Hepatocyte (in vitro differentiated cells): ENCODE measurements around the gene TTLL12.

Experiments used
- EZH2 ChIP-seq: fragments of 200-600 bp; sonication (generic); IDR thresholded peaks from 2 replicates; pipeline ENCODE4 v1.6.1; 2016; ENCODE audit warnings: antibody characterized with exemption, mild to moderate bottlenecking, borderline replicate concordance
- TF ChIP-seq, protein P1 (sequence below): fragments of 200-600 bp; sonication (generic); IDR thresholded peaks from 2 replicates; pipeline ENCODE4 v1.5.1; 2016; ENCODE audit warnings: antibody characterized with exemption, mild to moderate bottlenecking; ENCODE audit not compliant: poor library complexity

GRCh38 chr22:43136801-43137200, 50.1 kb downstream of the TTLL12 start:
- TF ChIP-seq, protein P1, sequence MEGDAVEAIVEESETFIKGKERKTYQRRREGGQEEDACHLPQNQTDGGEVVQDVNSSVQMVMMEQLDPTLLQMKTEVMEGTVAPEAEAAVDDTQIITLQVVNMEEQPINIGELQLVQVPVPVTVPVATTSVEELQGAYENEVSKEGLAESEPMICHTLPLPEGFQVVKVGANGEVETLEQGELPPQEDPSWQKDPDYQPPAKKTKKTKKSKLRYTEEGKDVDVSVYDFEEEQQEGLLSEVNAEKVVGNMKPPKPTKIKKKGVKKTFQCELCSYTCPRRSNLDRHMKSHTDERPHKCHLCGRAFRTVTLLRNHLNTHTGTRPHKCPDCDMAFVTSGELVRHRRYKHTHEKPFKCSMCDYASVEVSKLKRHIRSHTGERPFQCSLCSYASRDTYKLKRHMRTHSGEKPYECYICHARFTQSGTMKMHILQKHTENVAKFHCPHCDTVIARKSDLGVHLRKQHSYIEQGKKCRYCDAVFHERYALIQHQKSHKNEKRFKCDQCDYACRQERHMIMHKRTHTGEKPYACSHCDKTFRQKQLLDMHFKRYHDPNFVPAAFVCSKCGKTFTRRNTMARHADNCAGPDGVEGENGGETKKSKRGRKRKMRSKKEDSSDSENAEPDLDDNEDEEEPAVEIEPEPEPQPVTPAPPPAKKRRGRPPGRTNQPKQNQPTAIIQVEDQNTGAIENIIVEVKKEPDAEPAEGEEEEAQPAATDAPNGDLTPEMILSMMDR, result no peak
- no peak for TF ChIP-seq EZH2
